Fibroblast of lung (primary cell): Measurements from ENCODE around the gene SELENOO.

ENCODE experiments used
- EZH2 ChIP-seq: IDR thresholded peaks from 2 replicates; pipeline ENCODE4 v1.5.1; 2012; ENCODE audit warnings: low read length, control low read depth, mild to moderate bottlenecking; ENCODE audit errors: missing control alignments
- TF ChIP-seq, protein P1 (sequence below), 2 donors: IDR thresholded peaks in 1 of 2; conservative IDR thresholded peaks in 1 of 2; 1 replicate in 1 of 2; 2 replicates in 1 of 2; pipeline ENCODE4 v1.5.1; 2011 to 2012; ENCODE audit warnings: low read length in 2 of 2, control low read depth in 1 of 2, inconsistent platforms in 1 of 2, low read depth in 1 of 2, mild to moderate bottlenecking in 1 of 2

DNA sequence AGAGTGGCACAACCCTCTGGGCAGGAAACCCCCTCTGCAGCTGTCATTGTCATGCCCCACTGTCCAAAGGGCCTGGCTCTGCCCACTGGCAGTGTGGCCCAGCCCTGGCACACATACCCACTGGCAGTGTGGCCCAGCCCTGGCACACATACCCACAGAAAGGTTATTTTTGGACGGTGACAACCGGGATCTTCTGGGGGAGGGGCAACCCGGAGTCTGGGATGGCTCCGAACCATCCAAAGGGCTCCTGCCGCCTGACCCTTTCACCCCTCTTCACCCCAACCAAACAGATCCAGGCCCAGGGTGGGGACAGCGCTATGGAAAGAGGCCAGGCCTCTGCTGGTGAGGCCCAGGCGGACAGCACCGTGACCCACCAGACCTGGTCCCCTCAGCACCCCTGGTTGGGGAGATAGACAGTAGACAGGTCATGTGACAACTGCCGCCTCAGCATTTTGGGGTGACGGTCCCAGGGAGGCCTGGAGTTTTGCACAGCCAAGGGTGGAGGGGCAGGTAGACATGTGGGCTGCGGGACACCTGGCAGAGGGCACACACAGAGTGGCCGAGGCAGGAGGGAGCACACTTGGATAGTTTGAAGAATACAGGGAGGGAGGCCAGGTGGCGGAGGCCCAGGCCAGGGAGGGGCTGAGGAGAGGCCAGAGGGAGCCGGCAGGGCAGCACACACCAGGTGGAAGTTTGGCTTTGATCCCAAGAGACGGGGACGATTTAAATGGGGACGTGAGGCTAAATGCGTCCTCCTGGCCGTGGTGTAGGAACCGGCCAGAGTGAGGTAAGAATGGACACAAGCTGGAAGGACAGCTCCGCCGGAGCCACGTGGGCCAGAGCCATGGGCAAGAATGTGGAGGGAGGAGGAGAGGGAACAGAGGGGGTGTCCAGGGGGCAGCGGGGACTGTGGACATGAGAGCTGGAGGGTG lies 57.8 kb downstream of the SELENOO start:
- TF ChIP-seq, protein P1, sequence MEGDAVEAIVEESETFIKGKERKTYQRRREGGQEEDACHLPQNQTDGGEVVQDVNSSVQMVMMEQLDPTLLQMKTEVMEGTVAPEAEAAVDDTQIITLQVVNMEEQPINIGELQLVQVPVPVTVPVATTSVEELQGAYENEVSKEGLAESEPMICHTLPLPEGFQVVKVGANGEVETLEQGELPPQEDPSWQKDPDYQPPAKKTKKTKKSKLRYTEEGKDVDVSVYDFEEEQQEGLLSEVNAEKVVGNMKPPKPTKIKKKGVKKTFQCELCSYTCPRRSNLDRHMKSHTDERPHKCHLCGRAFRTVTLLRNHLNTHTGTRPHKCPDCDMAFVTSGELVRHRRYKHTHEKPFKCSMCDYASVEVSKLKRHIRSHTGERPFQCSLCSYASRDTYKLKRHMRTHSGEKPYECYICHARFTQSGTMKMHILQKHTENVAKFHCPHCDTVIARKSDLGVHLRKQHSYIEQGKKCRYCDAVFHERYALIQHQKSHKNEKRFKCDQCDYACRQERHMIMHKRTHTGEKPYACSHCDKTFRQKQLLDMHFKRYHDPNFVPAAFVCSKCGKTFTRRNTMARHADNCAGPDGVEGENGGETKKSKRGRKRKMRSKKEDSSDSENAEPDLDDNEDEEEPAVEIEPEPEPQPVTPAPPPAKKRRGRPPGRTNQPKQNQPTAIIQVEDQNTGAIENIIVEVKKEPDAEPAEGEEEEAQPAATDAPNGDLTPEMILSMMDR (conservative IDR thresholded peaks at IDR 0.05 in 1 of 2, IDR thresholded peaks at IDR 0.05 in 1 of 2; ENCODE audit: low read depth in 1 of 2, low read length in 2 of 2) = no peak
- no peak for TF ChIP-seq EZH2
